ENCODE results near the gene OR5T2. TPM values are rescaled to one million over a fixed set of nuclear protein-coding genes. Genes with fewer than 3 reads are reported as not detected.
"Not testable (repeated sequence)": the region's sequence is repeated elsewhere in the genome, so short reads cannot be mapped to it uniquely, and the experiment has no call there.

The OR5T2 gene
- total RNA-seq, 1 experiment from 2014 or later = not detected

- Mint-ChIP-seq H3K4me3 (no peak overlapping the region), H3K9me3 (peaks cover 17% of the 10 kb centered on the region), H3K27me3 (ENCODE audit: low read depth) (no peaks in the 10 kb centered on the region; the same call in 1 of the 2 replicates), H3K27ac (no peak overlapping the region), H3K4me1 (peaks cover 8% of the 10 kb centered on the region; the same call in 1 of the 2 replicates), H3K36me3 (no peaks in the 10 kb centered on the region; the same call in 1 of the 2 replicates)
- TF ChIP-seq SMAD4 (CRISPR knock-in tag; IDR thresholded peaks at IDR 0.05) (no peak), KAT7 (CRISPR knock-in tag; IDR thresholded peaks at IDR 0.05; ENCODE audit: borderline replicate concordance) (no peak), GTF2I (CRISPR knock-in tag; conservative IDR thresholded peaks at IDR 0.05) (no peak), MXD4 (CRISPR knock-in tag; IDR thresholded peaks at IDR 0.05; ENCODE audit: borderline replicate concordance) (no peak), JAZF1 (CRISPR knock-in tag; IDR thresholded peaks at IDR 0.05) (no peak), E2F5 (CRISPR knock-in tag; IDR thresholded peaks at IDR 0.05) (no peak), AR (CRISPR knock-in tag; IDR thresholded peaks at IDR 0.05) (no peak)
- ATAC-seq (no peak), DNase-seq (ENCODE audit: low spot score) (no peak)
- ChIA-PET CTCF (no interaction called here), POLR2A (interaction anchor here (0.6 kb wide), 1 partner anchor 27 kb away, joined by 3 read pairs; no protein-coding TSS in a partner anchor)
Measured at GRCh38 chr11:56271092-56271491, 37.0 kb upstream of the OR5T2 start.

GRCh38 chr11:56251954-56252353 is 17.9 kb upstream of the OR5T2 start, which contains the start of gene OR5T3:
OR5T3 (plus strand) TSS chr11:56252254; CDS start chr11:56252254, 0 bp downstream.
- Mint-ChIP-seq H3K9me3 (peaks cover 8% of the 10 kb centered on the region), H3K27ac (no peak within 1 kb of the TSS), H3K4me3 (no peak within 1 kb of the TSS), H3K4me1 (no peaks in the 10 kb centered on the region), H3K27me3 (ENCODE audit: low read depth) (no peaks in the 10 kb centered on the region), H3K36me3 (peaks cover 4% of the 10 kb centered on the region; the same call in 1 of the 2 replicates)
- no peak for TF ChIP-seq JAZF1 (CRISPR knock-in tag; IDR thresholded peaks at IDR 0.05)
- TF ChIP-seq ATF2 (CRISPR knock-in tag; IDR thresholded peaks at IDR 0.05; ENCODE audit: borderline replicate concordance, low read depth) = no peak
- no peak for TF ChIP-seq GTF2I (CRISPR knock-in tag; conservative IDR thresholded peaks at IDR 0.05)
- no peak for TF ChIP-seq ZSCAN18 (CRISPR knock-in tag; IDR thresholded peaks at IDR 0.05)
- no peak for TF ChIP-seq RORB (CRISPR knock-in tag; IDR thresholded peaks at IDR 0.05)
- no peak for TF ChIP-seq USF1 (CRISPR knock-in tag; IDR thresholded peaks at IDR 0.05)
- no peak for TF ChIP-seq USF2 (CRISPR knock-in tag; IDR thresholded peaks at IDR 0.05)
- no peak for TF ChIP-seq ATF3 (CRISPR knock-in tag; conservative IDR thresholded peaks at IDR 0.05)
- no peak for TF ChIP-seq ARID4B (CRISPR knock-in tag; IDR thresholded peaks at IDR 0.05; ENCODE audit: borderline replicate concordance)
- no peak for TF ChIP-seq SOX15 (CRISPR knock-in tag; IDR thresholded peaks at IDR 0.05)
- DNase-seq (ENCODE audit: low spot score) = no peak
- ATAC-seq = no peak
- POLR2A ChIA-PET = no interaction called here
- CTCF ChIA-PET = no interaction called here

- H3K4me1 Mint-ChIP-seq; CTCF ChIA-PET; H3K27ac Mint-ChIP-seq; ATAC-seq; H3K27me3 Mint-ChIP-seq (ENCODE audit: low read depth); POLR2A ChIA-PET; H3K4me3 Mint-ChIP-seq: not testable (repeated sequence)
- Mint-ChIP-seq H3K9me3 (peaks cover 63% of the 10 kb centered on the region), H3K36me3 (peaks cover 33% of the 10 kb centered on the region)
- DNase-seq (ENCODE audit: low spot score) = peak; percentile 24
Measured at GRCh38 chr11:56219735-56220134, 14.3 kb downstream of the OR5T2 start.
